Neural progenitor cell (in vitro differentiated cells): ENCODE data around the gene DSCAML1. TPM values are rescaled to one million over a fixed set of nuclear protein-coding genes. Genes with fewer than 3 reads are reported as not detected.

Experiments used
- DNase-seq: peaks from one replicate; pipeline ENCODE4 v3.0.0-alpha.2; 2016; ENCODE audit warnings: low spot score
- H2AFZ ChIP-seq: fragments of 200-600 bp; sonication (generic); replicated peaks from 2 replicates; pipeline ENCODE4 v1.6.1; 2016; ENCODE audit warnings: antibody characterized with exemption
- H3F3A ChIP-seq: fragments of 200-600 bp; sonication (generic); 2 replicates; pipeline ENCODE4 v1.6.1; 2016; ENCODE audit warnings: antibody characterized with exemption, low read depth
- H3K27ac ChIP-seq: fragments of 200-600 bp; sonication (generic); 2 replicates; pipeline ENCODE4 v1.5.1; 2016; ENCODE audit warnings: mild to moderate bottlenecking
- H3K27me3 ChIP-seq: fragments of 200-600 bp; sonication (generic); 2 replicates; pipeline ENCODE4 v1.6.1; 2016; ENCODE audit warnings: mild to moderate bottlenecking, moderate library complexity
- H3K36me3 ChIP-seq: fragments of 200-600 bp; sonication (generic); 2 replicates; pipeline ENCODE4 v1.5.1; 2016
- H3K4me1 ChIP-seq: fragments of 200-600 bp; sonication (generic); 2 replicates; pipeline ENCODE4 v1.6.1; 2016; ENCODE audit warnings: mixed run types
- H3K4me2 ChIP-seq: fragments of 200-600 bp; sonication (generic); 2 replicates; pipeline ENCODE4 v1.6.1; 2016
- H3K4me3 ChIP-seq: fragments of 200-600 bp; sonication (generic); 2 replicates; pipeline ENCODE4 v1.5.1; 2016
- H3K79me2 ChIP-seq: fragments of 200-600 bp; sonication (generic); 2 replicates; pipeline ENCODE4 v1.6.1; 2016; ENCODE audit warnings: low read depth
- H3K9ac ChIP-seq: fragments of 200-600 bp; sonication (generic); 2 replicates; pipeline ENCODE4 v1.6.1; 2016
- H3K9me3 ChIP-seq: fragments of 200-600 bp; sonication (generic); 2 replicates; pipeline ENCODE4 v1.5.1; 2016; ENCODE audit warnings: low read depth
- H4K20me1 ChIP-seq: fragments of 200-600 bp; sonication (generic); 2 replicates; pipeline ENCODE4 v1.6.1; 2016; ENCODE audit warnings: low read depth
- H3K27ac Mint-ChIP-seq: 3 replicates; pipeline ENCODE4 v1.8.0; 2021; ENCODE audit warnings: mixed read lengths
- H3K27me3 Mint-ChIP-seq: 2 replicates; pipeline ENCODE4 v1.8.0; 2022; ENCODE audit warnings: low read depth, mild to moderate bottlenecking, inconsistent platforms, moderate library complexity, mixed read lengths; ENCODE audit not compliant: insufficient read depth
- H3K36me3 Mint-ChIP-seq: 3 replicates; pipeline ENCODE4 v1.8.0; 2021; ENCODE audit warnings: mixed read lengths
- H3K4me1 Mint-ChIP-seq: 3 replicates; pipeline ENCODE4 v1.8.0; 2021; ENCODE audit warnings: mixed read lengths
- H3K4me3 Mint-ChIP-seq: 3 replicates; pipeline ENCODE4 v1.8.0; 2021; ENCODE audit warnings: mild to moderate bottlenecking, moderate library complexity, mixed read lengths
- H3K9me3 Mint-ChIP-seq: 3 replicates; pipeline ENCODE4 v1.8.0; 2020; ENCODE audit warnings: mixed read lengths
- CTCF ChIP-seq: fragments of 200-600 bp; sonication (generic); IDR thresholded peaks from 2 replicates; pipeline ENCODE4 v1.5.1; 2017; ENCODE audit warnings: antibody characterized with exemption, mild to moderate bottlenecking
- EZH2 ChIP-seq: fragments of 200-600 bp; sonication (generic); IDR thresholded peaks from 2 replicates; pipeline ENCODE4 v1.6.1; 2017; ENCODE audit warnings: antibody characterized with exemption, mild to moderate bottlenecking, moderate library complexity
- EZH2phosphoT487 ChIP-seq: fragments of 200-600 bp; sonication (generic); IDR thresholded peaks from 2 replicates; pipeline ENCODE4 v1.6.1; 2017; ENCODE audit warnings: antibody characterized with exemption
- total RNA-seq: library from RNA; depleted of rRNA; stranded (reverse); fragments of >200 nt; gene quantifications from 2 replicates; pipeline ENCODE4 v1.2.3, GENCODE V29; 2015; ENCODE audit warnings: low replicate concordance

The DSCAML1 gene
- total RNA-seq, 1 donor from 2014 or later: 0.06 TPM

- no peaks in the 10 kb centered on the region for H3K79me2 ChIP-seq
- peaks cover 44% of the 10 kb centered on the region for H3K4me1 Mint-ChIP-seq
- no peaks in the 10 kb centered on the region for H3K9me3 ChIP-seq
- no peaks in the 10 kb centered on the region for H3K9me3 Mint-ChIP-seq
- no peaks in the 10 kb centered on the region for H4K20me1 ChIP-seq
- no peaks in the 10 kb centered on the region for H3K36me3 ChIP-seq
- no peaks in the 10 kb centered on the region for H3F3A ChIP-seq
- no peaks in the 10 kb centered on the region for H3K27me3 ChIP-seq
- H3K4me2 ChIP-seq: no peak overlapping the region
- H3K36me3 Mint-ChIP-seq: no peaks in the 10 kb centered on the region
- H3K27me3 Mint-ChIP-seq: peaks cover 11% of the 10 kb centered on the region
- no peak for DNase-seq
- H3K27ac ChIP-seq: no peak overlapping the region
- no peak overlapping the region for H2AFZ ChIP-seq
- H3K4me1 ChIP-seq: no peaks in the 10 kb centered on the region
- TF ChIP-seq CTCF: no peak
- TF ChIP-seq EZH2phosphoT487: no peak
- TF ChIP-seq EZH2: no peak
- H3K4me3 Mint-ChIP-seq: no peak overlapping the region
- H3K9ac ChIP-seq: no peak overlapping the region
- no peak overlapping the region for H3K4me3 ChIP-seq
- H3K27ac Mint-ChIP-seq: no peak overlapping the region
Measured at GRCh38 chr11:117632306-117632705, 164.7 kb downstream of the DSCAML1 start.

GRCh38 chr11:117631336-117632140 is 165.5 kb downstream of the DSCAML1 start:
- no peak for DNase-seq
- no peak overlapping the region for H3K4me3 Mint-ChIP-seq
- peaks cover 44% of the 10 kb centered on the region for H3K4me1 Mint-ChIP-seq
- no peaks in the 10 kb centered on the region for H3K79me2 ChIP-seq
- H3K27me3 Mint-ChIP-seq: peaks cover 11% of the 10 kb centered on the region
- H3K36me3 Mint-ChIP-seq: no peaks in the 10 kb centered on the region
- no peak overlapping the region for H3K4me3 ChIP-seq
- H3K27me3 ChIP-seq: no peaks in the 10 kb centered on the region
- no peaks in the 10 kb centered on the region for H3K4me1 ChIP-seq
- no peak overlapping the region for H3K4me2 ChIP-seq
- no peak overlapping the region for H3K27ac ChIP-seq
- H3F3A ChIP-seq: no peaks in the 10 kb centered on the region
- no peak for TF ChIP-seq CTCF
- TF ChIP-seq EZH2phosphoT487: no peak
- TF ChIP-seq EZH2: no peak
- no peak overlapping the region for H2AFZ ChIP-seq
- no peaks in the 10 kb centered on the region for H3K9me3 Mint-ChIP-seq
- H4K20me1 ChIP-seq: no peaks in the 10 kb centered on the region
- H3K9ac ChIP-seq: no peak overlapping the region
- H3K9me3 ChIP-seq: no peaks in the 10 kb centered on the region
- no peaks in the 10 kb centered on the region for H3K36me3 ChIP-seq
- H3K27ac Mint-ChIP-seq: no peak overlapping the region

GRCh38 chr11:117629891-117630538 is 167.0 kb downstream of the DSCAML1 start:
- Mint-ChIP-seq H3K9me3 (no peaks in the 10 kb centered on the region), H3K36me3 (no peaks in the 10 kb centered on the region), H3K27ac (no peak overlapping the region), H3K4me3 (no peak overlapping the region), H3K4me1 (peaks cover 29% of the 10 kb centered on the region), H3K27me3 (peaks cover 14% of the 10 kb centered on the region)
- H3K36me3 ChIP-seq: no peaks in the 10 kb centered on the region
- no peak overlapping the region for H3K9ac ChIP-seq
- no peaks in the 10 kb centered on the region for H3F3A ChIP-seq
- TF ChIP-seq EZH2: no peak
- no peak for TF ChIP-seq EZH2phosphoT487
- TF ChIP-seq CTCF: no peak
- DNase-seq: no peak
- H3K4me3 ChIP-seq: no peak overlapping the region
- H3K4me2 ChIP-seq: no peak overlapping the region
- no peak overlapping the region for H3K27ac ChIP-seq
- no peaks in the 10 kb centered on the region for H3K9me3 ChIP-seq
- H3K4me1 ChIP-seq: no peaks in the 10 kb centered on the region
- no peak overlapping the region for H2AFZ ChIP-seq
- no peaks in the 10 kb centered on the region for H4K20me1 ChIP-seq
- H3K79me2 ChIP-seq: no peaks in the 10 kb centered on the region
- no peaks in the 10 kb centered on the region for H3K27me3 ChIP-seq
